Thymus (tissue), 11 donors: ENCODE data around the gene ADNP. TPM values are rescaled to one million over a fixed set of nuclear protein-coding genes. Genes with fewer than 3 reads are reported as not detected.

Experiments used
- DNase-seq, 9 donors: peaks; one replicate each; pipeline ENCODE4 v3.0.0-alpha.2; 2013; ENCODE audit warnings: low spot score in 9 of 9, low read depth in 6 of 9, missing footprints in 1 of 9
- H3K27ac ChIP-seq, 2 donors: one replicate each; pipeline ENCODE4 v1.5.1; 2013; ENCODE audit warnings: control low read depth in 1 of 2, low read depth in 1 of 2, low read length in 1 of 2, mild to moderate bottlenecking in 1 of 2, moderate library complexity in 1 of 2
- H3K27me3 ChIP-seq, 2 donors: one replicate each; pipeline ENCODE4 v1.5.1; 2013; ENCODE audit warnings: low read length in 1 of 2; ENCODE audit not compliant: control insufficient read depth in 2 of 2, insufficient read depth in 1 of 2
- H3K36me3 ChIP-seq, 2 donors: one replicate each; pipeline ENCODE4 v1.5.1; 2013; ENCODE audit warnings: low read length in 1 of 2, mild to moderate bottlenecking in 1 of 2, moderate library complexity in 1 of 2; ENCODE audit not compliant: control insufficient read depth in 2 of 2, insufficient read depth in 2 of 2
- H3K4me1 ChIP-seq, 2 donors: one replicate each; pipeline ENCODE4 v1.5.1; 2013; ENCODE audit warnings: low read length in 2 of 2; ENCODE audit not compliant: control insufficient read depth in 2 of 2, insufficient read depth in 2 of 2
- H3K4me3 ChIP-seq, 2 donors: one replicate each; pipeline ENCODE4 v1.5.1; 2013; ENCODE audit warnings: low read length in 2 of 2, control low read depth in 1 of 2, mild to moderate bottlenecking in 1 of 2
- H3K9me3 ChIP-seq, 2 donors: one replicate each; pipeline ENCODE4 v1.5.1; 2013; ENCODE audit warnings: low read length in 1 of 2, mild to moderate bottlenecking in 1 of 2; ENCODE audit not compliant: control insufficient read depth in 2 of 2, insufficient read depth in 1 of 2
- WGBS: extraction: QIAGEN DNeasy Blood & Tissue Kit; methylation state at CpG from one replicate; pipeline ENCODE4 v1.1.7; 2013; 5-methylcytosine and 5-hydroxymethylcytosine counted together
- polyA plus RNA-seq: library from polyadenylated mRNA; stranded (reverse); fragments of 200-250 nt; gene quantifications from one replicate; pipeline ENCODE4 v1.2.3, GENCODE V29; 2013
- total RNA-seq: library from RNA; stranded (reverse); fragments of 120-200 nt; gene quantifications from one replicate; pipeline ENCODE4 v1.2.4, GENCODE V29; 2013
- donor health status: healthy.

ADNP gene
- total and polyA plus RNA-seq, 2 donors: 22.8 to 55.6 TPM

GRCh38 chr20:50852085-50852484 is 79.2 kb downstream of the ADNP start:
- WGBS: 97% methylated on average over 9 of the region's 9 CpGs
- H3K27ac ChIP-seq: no peak overlapping the region
- H3K4me3 ChIP-seq: no peak overlapping the region
- no peaks in the 10 kb centered on the region for H3K27me3 ChIP-seq
- DNase-seq: no peak
- H3K9me3 ChIP-seq: no peaks in the 10 kb centered on the region
- no peaks in the 10 kb centered on the region for H3K36me3 ChIP-seq
- H3K4me1 ChIP-seq: peaks cover 0 to 31% of the 10 kb centered on the region in 2 donors

GRCh38 chr20:50850721-50851286 is 80.4 kb downstream of the ADNP start:
- Histone ChIP-seq H3K27me3 (no peaks in the 10 kb centered on the region), H3K36me3 (no peaks in the 10 kb centered on the region), H3K27ac (peak overlapping the region; percentile 21 to 71), H3K4me3 (no peak overlapping the region), H3K4me1 (peaks cover 0 to 32% of the 10 kb centered on the region in 2 donors), H3K9me3 (no peaks in the 10 kb centered on the region)
- 59% methylated on average over 13 of the region's 13 CpGs for WGBS
- peak in 3 of 9 donors; percentile 15 to 27 (median 18) for DNase-seq

- Histone ChIP-seq H3K27ac (peak overlapping the region; percentile 46 to 71), H3K27me3 (no peaks in the 10 kb centered on the region), H3K9me3 (no peaks in the 10 kb centered on the region), H3K4me1 (peaks cover 0 to 41% of the 10 kb centered on the region in 2 donors), H3K36me3 (no peaks in the 10 kb centered on the region), H3K4me3 (no peak overlapping the region)
- 67% methylated on average over 18 of the region's 18 CpGs for WGBS
- no peak for DNase-seq
Observed at GRCh38 chr20:50848846-50849673, 82.2 kb downstream of the ADNP start.

GRCh38 chr20:50848341-50848808 is 82.9 kb downstream of the ADNP start:
- Histone ChIP-seq H3K4me1 (peaks cover 0 to 46% of the 10 kb centered on the region in 2 donors), H3K27ac (peak overlapping the region; percentile 20 to 71), H3K9me3 (no peaks in the 10 kb centered on the region), H3K4me3 (no peak overlapping the region), H3K36me3 (no peaks in the 10 kb centered on the region), H3K27me3 (no peaks in the 10 kb centered on the region)
- DNase-seq: no peak
- 86% methylated on average over 8 of the region's 8 CpGs for WGBS

GRCh38 chr20:50845566-50846215 is 85.5 kb downstream of the ADNP start:
- no peak overlapping the region for H3K4me3 ChIP-seq
- H3K4me1 ChIP-seq: peaks cover 0 to 39% of the 10 kb centered on the region in 2 donors
- DNase-seq: no peak
- H3K36me3 ChIP-seq: no peaks in the 10 kb centered on the region
- peak overlapping the region; percentile 62 to 68 for H3K27ac ChIP-seq
- H3K9me3 ChIP-seq: no peaks in the 10 kb centered on the region
- WGBS: 96% methylated on average over 15 of the region's 15 CpGs
- H3K27me3 ChIP-seq: no peaks in the 10 kb centered on the region

- Histone ChIP-seq H3K36me3 (no peaks in the 10 kb centered on the region), H3K27ac (peak overlapping the region; percentile 62 to 68), H3K4me3 (no peak overlapping the region), H3K4me1 (peaks cover 0 to 32% of the 10 kb centered on the region in 2 donors), H3K27me3 (no peaks in the 10 kb centered on the region), H3K9me3 (no peaks in the 10 kb centered on the region)
- DNase-seq: peak in 3 of 9 donors; percentile 10 to 39 (median 19)
- WGBS: 92% methylated on average over 9 of the region's 9 CpGs
Observed at GRCh38 chr20:50844430-50845100, 86.7 kb downstream of the ADNP start.

GRCh38 chr20:50843331-50844276 is 87.6 kb downstream of the ADNP start:
- Histone ChIP-seq H3K27me3 (no peaks in the 10 kb centered on the region), H3K36me3 (no peaks in the 10 kb centered on the region), H3K4me3 (no peak overlapping the region), H3K9me3 (no peaks in the 10 kb centered on the region), H3K27ac (peak overlapping the region; percentile 51 to 72), H3K4me1 (peaks cover 0 to 27% of the 10 kb centered on the region in 2 donors)
- 91% methylated on average over 9 of the region's 9 CpGs for WGBS
- no peak for DNase-seq

GRCh38 chr20:50842821-50843220 is 88.4 kb downstream of the ADNP start:
- Histone ChIP-seq H3K27ac (no peak overlapping the region), H3K27me3 (no peaks in the 10 kb centered on the region), H3K4me3 (no peak overlapping the region), H3K4me1 (peaks cover 0 to 23% of the 10 kb centered on the region in 2 donors), H3K9me3 (no peaks in the 10 kb centered on the region), H3K36me3 (no peaks in the 10 kb centered on the region)
- WGBS: 98% methylated on average over 5 of the region's 5 CpGs
- no peak for DNase-seq
